ENCODE results near the gene THBS2. TPM values are rescaled to one million over a fixed set of nuclear protein-coding genes. Genes with fewer than 3 reads are reported as not detected.
"Not testable (repeated sequence)": the region's sequence is repeated elsewhere in the genome, so short reads cannot be mapped to it uniquely, and the experiment has no call there.

The THBS2 gene
- total RNA-seq, 2 donors from 2014 or later: 673 to 817 TPM

DNA sequence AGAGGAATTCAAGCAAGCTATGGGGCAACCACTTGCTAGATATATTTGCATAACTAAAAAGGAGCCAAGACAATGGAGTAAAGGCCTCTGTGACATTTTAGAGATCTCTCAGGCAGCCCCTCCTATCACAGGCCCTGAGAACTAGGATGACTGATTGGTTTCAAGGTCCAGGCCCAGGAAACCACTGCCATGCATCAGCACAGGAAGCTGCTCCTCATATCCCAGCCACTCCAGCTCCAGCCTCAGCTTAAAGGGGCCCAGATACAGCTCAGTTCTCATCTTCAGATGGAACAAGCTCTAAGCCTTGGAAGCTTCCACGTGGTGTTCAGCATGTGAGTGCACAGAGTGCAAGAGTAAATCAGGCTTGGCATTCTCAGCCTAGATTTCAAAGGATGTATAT lies 21.1 kb upstream of the THBS2 start:
- no peak for TF ChIP-seq CTCF (IDR thresholded peaks at IDR 0.05)
- H3K27me3 ChIP-seq (replicated peaks; ENCODE audit: insufficient read depth): no peaks in the 10 kb centered on the region
- no peak overlapping the region for H3K27ac ChIP-seq
- DNase-seq (ENCODE audit: low spot score) (no peak), ATAC-seq (ENCODE audit: insufficient number of reproducible peaks, low FRiP score, low read depth) (no peak)
- no peaks in the 10 kb centered on the region for H3K36me3 ChIP-seq
- H3K9me3 ChIP-seq: no peaks in the 10 kb centered on the region
- no peak overlapping the region for H3K4me3 ChIP-seq
- peaks cover 2 to 3% of the 10 kb centered on the region in 2 donors for H3K4me1 ChIP-seq (ENCODE audit: control insufficient read depth in 1 of 2, low read depth in 2 of 2)

GRCh38 chr6:169273511-169273910 lies 19.9 kb upstream of the THBS2 start:
- no peak for TF ChIP-seq CTCF (IDR thresholded peaks at IDR 0.05)

DNA sequence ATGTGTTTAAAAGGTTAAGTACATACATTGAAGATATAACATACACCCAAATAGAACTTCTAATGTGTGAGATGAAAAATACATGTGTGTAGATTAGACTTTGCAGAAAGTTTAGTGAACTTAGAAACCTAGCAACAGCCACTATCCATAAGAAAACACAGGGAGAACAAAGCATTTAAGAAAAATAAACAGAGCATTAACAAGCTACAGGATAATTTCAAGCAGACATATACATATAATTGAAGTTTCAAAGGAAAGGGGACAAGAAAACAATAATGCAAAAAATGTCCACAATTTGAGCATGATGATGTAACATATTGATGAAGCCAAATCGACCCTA lies 18.2 kb upstream of the THBS2 start:
- no peak for ATAC-seq (ENCODE audit: insufficient number of reproducible peaks, low FRiP score, low read depth)
- peaks cover 3 to 9% of the 10 kb centered on the region in 2 donors for H3K4me1 ChIP-seq (ENCODE audit: control insufficient read depth in 1 of 2, low read depth in 2 of 2)
- no peak for TF ChIP-seq CTCF (IDR thresholded peaks at IDR 0.05)

More at GRCh38 chr6:169273511-169273910, 19.9 kb upstream of the THBS2 start:
- H3K36me3 ChIP-seq: no peaks in the 10 kb centered on the region
- H3K27ac ChIP-seq: no peak overlapping the region
- no peak for DNase-seq (ENCODE audit: low spot score)
- ATAC-seq (ENCODE audit: insufficient number of reproducible peaks, low FRiP score, low read depth): no peak
- no peaks in the 10 kb centered on the region for H3K9me3 ChIP-seq
- H3K27me3 ChIP-seq (replicated peaks; ENCODE audit: insufficient read depth): no peaks in the 10 kb centered on the region
- H3K4me1 ChIP-seq (ENCODE audit: control insufficient read depth in 1 of 2, low read depth in 2 of 2): peaks cover 3 to 9% of the 10 kb centered on the region in 2 donors
- H3K4me3 ChIP-seq: no peak overlapping the region

GRCh38 chr6:169271158-169271876 lies 17.7 kb upstream of the THBS2 start:
- Histone ChIP-seq H3K9me3 (no peaks in the 10 kb centered on the region), H3K27me3 (replicated peaks; ENCODE audit: insufficient read depth) (no peaks in the 10 kb centered on the region), H3K27ac (no peak overlapping the region), H3K4me3 (no peak overlapping the region), H3K36me3 (no peaks in the 10 kb centered on the region), H3K4me1 (ENCODE audit: control insufficient read depth in 1 of 2, low read depth in 2 of 2) (peaks cover 3 to 9% of the 10 kb centered on the region in 2 donors)
- ATAC-seq (ENCODE audit: insufficient number of reproducible peaks, low FRiP score, low read depth) (no peak), DNase-seq (ENCODE audit: low spot score) (no peak)
- no peak for TF ChIP-seq CTCF (IDR thresholded peaks at IDR 0.05)

More for the DNA sequence above, 18.2 kb upstream of the THBS2 start:
- no peaks in the 10 kb centered on the region for H3K36me3 ChIP-seq
- DNase-seq (ENCODE audit: low spot score): no peak
- H3K4me3 ChIP-seq: no peak overlapping the region
- no peaks in the 10 kb centered on the region for H3K27me3 ChIP-seq (replicated peaks; ENCODE audit: insufficient read depth)
- H3K27ac ChIP-seq: no peak overlapping the region
- H3K9me3 ChIP-seq: no peaks in the 10 kb centered on the region

DNA sequence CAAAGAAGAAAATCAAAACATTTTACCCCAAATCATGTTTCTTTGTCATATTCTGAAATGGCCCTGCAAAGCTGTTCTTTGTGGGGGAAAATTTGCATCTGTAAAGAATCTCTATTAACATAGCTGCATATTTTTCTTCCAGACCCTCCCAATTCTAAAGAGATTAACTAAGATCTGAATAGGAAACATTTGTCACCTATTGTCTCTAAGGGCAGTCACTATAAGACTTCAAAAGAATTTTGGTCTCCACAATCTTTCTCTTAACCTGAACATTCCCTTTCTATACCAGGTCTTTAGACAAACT lies 16.4 kb upstream of the THBS2 start:
- H3K27ac ChIP-seq: peak overlapping the region in 1 of 2 donors; percentile 47
- H3K4me1 ChIP-seq (ENCODE audit: control insufficient read depth in 1 of 2, low read depth in 2 of 2); H3K36me3 ChIP-seq; H3K27me3 ChIP-seq (replicated peaks; ENCODE audit: insufficient read depth); ATAC-seq (ENCODE audit: insufficient number of reproducible peaks, low FRiP score, low read depth); H3K4me3 ChIP-seq; DNase-seq (ENCODE audit: low spot score); H3K9me3 ChIP-seq: not testable (repeated sequence)

Measured in thoracic aorta (tissue), 2 donors.